Osteoblast (primary cell): Measurements from ENCODE around the gene PLA2G5. TPM values are rescaled to one million over a fixed set of nuclear protein-coding genes. Genes with fewer than 3 reads are reported as not detected.

Experiments
- DNase-seq: peaks from one replicate; pipeline ENCODE4 v3.0.0; 2011; ENCODE audit warnings: low spot score, mixed read lengths; ENCODE audit not compliant: insufficient read length; ENCODE audit errors: missing footprints
- H2AFZ ChIP-seq: 2 replicates; pipeline ENCODE4 v1.6.0; 2011; ENCODE audit warnings: mild to moderate bottlenecking, low read length
- H3K27ac ChIP-seq: 2 replicates; pipeline ENCODE4 v1.5.1; 2011; ENCODE audit warnings: mild to moderate bottlenecking, low read depth, low read length, moderate library complexity
- H3K27me3 ChIP-seq: 2 replicates; pipeline ENCODE4 v1.6.0; 2012; ENCODE audit warnings: mild to moderate bottlenecking, control low read depth, inconsistent platforms, low read length, moderate library complexity; ENCODE audit not compliant: insufficient read depth
- H3K36me3 ChIP-seq: 2 replicates; pipeline ENCODE4 v1.5.1; 2011; ENCODE audit warnings: mild to moderate bottlenecking, low read length, control low read depth, moderate library complexity; ENCODE audit not compliant: insufficient read depth
- H3K4me1 ChIP-seq: 2 replicates; pipeline ENCODE4 v1.5.1; 2011; ENCODE audit warnings: mild to moderate bottlenecking, low read length, control low read depth, moderate library complexity; ENCODE audit not compliant: insufficient read depth
- H3K4me2 ChIP-seq: 2 replicates; pipeline ENCODE4 v1.6.0; 2011; ENCODE audit warnings: mild to moderate bottlenecking, low read length; ENCODE audit not compliant: insufficient read depth
- H3K4me3 ChIP-seq: fragments of 200-600 bp; sonication (generic); 3 replicates; pipeline ENCODE4 v1.5.1; 2012; ENCODE audit warnings: mild to moderate bottlenecking, low read length, inconsistent platforms; ENCODE audit not compliant: insufficient read depth
- H3K79me2 ChIP-seq: 2 replicates; pipeline ENCODE4 v1.6.0; 2012; ENCODE audit warnings: mild to moderate bottlenecking, low read length, control low read depth, inconsistent platforms; ENCODE audit not compliant: insufficient read depth
- H3K9me3 ChIP-seq: 2 replicates; pipeline ENCODE4 v1.5.1; 2011; ENCODE audit warnings: low read depth, low read length, control low read depth
- H4K20me1 ChIP-seq: 2 replicates; pipeline ENCODE4 v1.6.0; 2012; ENCODE audit warnings: mild to moderate bottlenecking, low read length, control low read depth; ENCODE audit not compliant: insufficient read depth
- CTCF ChIP-seq: IDR thresholded peaks from 2 replicates; pipeline ENCODE4 v1.5.1; 2011; ENCODE audit warnings: mild to moderate bottlenecking, low read depth, low read length, moderate library complexity; ENCODE audit errors: extremely low read depth
- total RNA-seq: library from RNA; depleted of rRNA; stranded (reverse); fragments of >200 nt; gene quantifications from 2 replicates; pipeline ENCODE4 v1.2.3, GENCODE V29; 2012

The PLA2G5 gene
- total RNA-seq, 1 donor: 2.9 TPM

- H3K4me1 ChIP-seq: no peaks in the 10 kb centered on the region
- H3K4me2 ChIP-seq: no peak overlapping the region
- H3K4me3 ChIP-seq: no peak overlapping the region
- H3K79me2 ChIP-seq: no peaks in the 10 kb centered on the region
- no peaks in the 10 kb centered on the region for H4K20me1 ChIP-seq
- no peaks in the 10 kb centered on the region for H3K9me3 ChIP-seq
- no peak for DNase-seq
- TF ChIP-seq CTCF: no peak
- no peaks in the 10 kb centered on the region for H3K27me3 ChIP-seq
- no peak overlapping the region for H2AFZ ChIP-seq
- no peak overlapping the region for H3K27ac ChIP-seq
- no peaks in the 10 kb centered on the region for H3K36me3 ChIP-seq
These were observed 65.0 kb downstream of the PLA2G5 start for GRCh38 chr1:20134995-20135394.

GRCh38 chr1:20136249-20136648, 66.3 kb downstream of the PLA2G5 start:
- TF ChIP-seq CTCF: no peak
- Histone ChIP-seq H3K9me3 (no peaks in the 10 kb centered on the region), H3K79me2 (no peaks in the 10 kb centered on the region), H2AFZ (no peak overlapping the region), H3K27ac (no peak overlapping the region), H3K4me1 (no peaks in the 10 kb centered on the region), H3K4me3 (no peak overlapping the region), H4K20me1 (no peaks in the 10 kb centered on the region), H3K36me3 (no peaks in the 10 kb centered on the region), H3K27me3 (no peaks in the 10 kb centered on the region), H3K4me2 (no peak overlapping the region)
- DNase-seq: no peak

DNA sequence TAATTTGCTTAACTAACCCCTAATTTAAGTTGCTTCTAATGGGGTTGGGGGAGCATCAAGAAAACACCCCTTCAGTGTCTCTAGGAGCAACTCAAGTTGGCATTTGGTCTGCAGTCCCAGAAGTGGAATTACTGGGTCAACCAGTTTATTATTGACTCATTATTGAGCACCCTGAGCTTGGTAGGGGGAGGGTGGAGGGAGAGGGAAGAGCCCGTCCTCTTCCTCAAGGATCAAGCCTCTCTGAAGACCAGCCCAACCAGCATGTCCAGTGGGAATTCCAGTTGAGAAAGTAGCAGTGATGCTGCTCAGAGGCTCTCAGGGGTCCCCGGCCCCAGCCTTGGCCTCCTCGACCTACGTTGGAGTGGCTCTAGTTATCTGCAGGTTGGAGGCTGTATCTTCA, 67.1 kb downstream of the PLA2G5 start:
- no peaks in the 10 kb centered on the region for H3K36me3 ChIP-seq
- H3K9me3 ChIP-seq: no peaks in the 10 kb centered on the region
- H3K27ac ChIP-seq: no peak overlapping the region
- no peaks in the 10 kb centered on the region for H3K27me3 ChIP-seq
- no peak overlapping the region for H2AFZ ChIP-seq
- no peak for DNase-seq
- H3K4me3 ChIP-seq: no peak overlapping the region
- no peak for TF ChIP-seq CTCF
- no peak overlapping the region for H3K4me2 ChIP-seq
- H3K4me1 ChIP-seq: no peaks in the 10 kb centered on the region
- H3K79me2 ChIP-seq: no peaks in the 10 kb centered on the region
- H4K20me1 ChIP-seq: no peaks in the 10 kb centered on the region

GRCh38 chr1:20137604-20138003, 67.6 kb downstream of the PLA2G5 start:
- Histone ChIP-seq H4K20me1 (no peaks in the 10 kb centered on the region), H3K4me1 (no peaks in the 10 kb centered on the region), H3K27ac (no peak overlapping the region), H3K4me3 (no peak overlapping the region), H3K4me2 (no peak overlapping the region), H3K36me3 (no peaks in the 10 kb centered on the region), H2AFZ (no peak overlapping the region), H3K79me2 (no peaks in the 10 kb centered on the region), H3K27me3 (no peaks in the 10 kb centered on the region), H3K9me3 (no peaks in the 10 kb centered on the region)
- TF ChIP-seq CTCF: no peak
- DNase-seq: no peak
